ENCODE data around the gene USH1G.

Gene USH1G

GRCh38 chr17:74877592-74878548 is 45.2 kb downstream of the USH1G start:
- H2AFZ ChIP-seq (ENCODE audit: low read depth, low read length): no peak overlapping the region
- no peaks in the 10 kb centered on the region for H3K9me3 ChIP-seq (ENCODE audit: insufficient read depth, low read length)
- TF ChIP-seq EZH2phosphoT487 (IDR thresholded peaks at IDR 0.05; ENCODE audit: low read depth): no peak
- TF ChIP-seq, protein P1, sequence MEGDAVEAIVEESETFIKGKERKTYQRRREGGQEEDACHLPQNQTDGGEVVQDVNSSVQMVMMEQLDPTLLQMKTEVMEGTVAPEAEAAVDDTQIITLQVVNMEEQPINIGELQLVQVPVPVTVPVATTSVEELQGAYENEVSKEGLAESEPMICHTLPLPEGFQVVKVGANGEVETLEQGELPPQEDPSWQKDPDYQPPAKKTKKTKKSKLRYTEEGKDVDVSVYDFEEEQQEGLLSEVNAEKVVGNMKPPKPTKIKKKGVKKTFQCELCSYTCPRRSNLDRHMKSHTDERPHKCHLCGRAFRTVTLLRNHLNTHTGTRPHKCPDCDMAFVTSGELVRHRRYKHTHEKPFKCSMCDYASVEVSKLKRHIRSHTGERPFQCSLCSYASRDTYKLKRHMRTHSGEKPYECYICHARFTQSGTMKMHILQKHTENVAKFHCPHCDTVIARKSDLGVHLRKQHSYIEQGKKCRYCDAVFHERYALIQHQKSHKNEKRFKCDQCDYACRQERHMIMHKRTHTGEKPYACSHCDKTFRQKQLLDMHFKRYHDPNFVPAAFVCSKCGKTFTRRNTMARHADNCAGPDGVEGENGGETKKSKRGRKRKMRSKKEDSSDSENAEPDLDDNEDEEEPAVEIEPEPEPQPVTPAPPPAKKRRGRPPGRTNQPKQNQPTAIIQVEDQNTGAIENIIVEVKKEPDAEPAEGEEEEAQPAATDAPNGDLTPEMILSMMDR (IDR thresholded peaks at IDR 0.05; ENCODE audit: low read depth, low read length): no peak
- no peaks in the 10 kb centered on the region for H3K79me2 ChIP-seq (ENCODE audit: low read length)
- H3K4me2 ChIP-seq (ENCODE audit: low read length): no peak overlapping the region
- no peak overlapping the region for H3K27ac ChIP-seq (ENCODE audit: low read length)
- H3K27me3 ChIP-seq (ENCODE audit: low read depth, low read length): no peaks in the 10 kb centered on the region
- no peaks in the 10 kb centered on the region for H4K20me1 ChIP-seq (ENCODE audit: insufficient read depth, low read length)
- H3K4me3 ChIP-seq (ENCODE audit: low read length): no peak overlapping the region
- H3K9ac ChIP-seq (ENCODE audit: low read length): no peak overlapping the region
- H3K4me1 ChIP-seq (ENCODE audit: low read length): peaks cover 6% of the 10 kb centered on the region; the same call in 1 of the 2 replicates
- no peaks in the 10 kb centered on the region for H3K36me3 ChIP-seq (replicated peaks; ENCODE audit: low read depth, low read length)

- Histone ChIP-seq H3K4me2 (ENCODE audit: low read length) (no peak overlapping the region), H2AFZ (ENCODE audit: low read depth, low read length) (no peak overlapping the region), H3K79me2 (ENCODE audit: low read length) (no peaks in the 10 kb centered on the region), H3K4me1 (ENCODE audit: low read length) (peaks cover 18% of the 10 kb centered on the region; the same call in 1 of the 2 replicates), H4K20me1 (ENCODE audit: insufficient read depth, low read length) (no peaks in the 10 kb centered on the region), H3K9ac (ENCODE audit: low read length) (no peak overlapping the region), H3K36me3 (replicated peaks; ENCODE audit: low read depth, low read length) (no peaks in the 10 kb centered on the region), H3K4me3 (ENCODE audit: low read length) (no peak overlapping the region), H3K27me3 (ENCODE audit: low read depth, low read length) (no peaks in the 10 kb centered on the region), H3K9me3 (ENCODE audit: insufficient read depth, low read length) (no peaks in the 10 kb centered on the region), H3K27ac (ENCODE audit: low read length) (no peak overlapping the region)
- TF ChIP-seq, protein P1 (IDR thresholded peaks at IDR 0.05; ENCODE audit: low read depth, low read length): no peak
- no peak for TF ChIP-seq EZH2phosphoT487 (IDR thresholded peaks at IDR 0.05; ENCODE audit: low read depth)
These were observed 47.0 kb downstream of the USH1G start for GRCh38 chr17:74875977-74876593.

DNA sequence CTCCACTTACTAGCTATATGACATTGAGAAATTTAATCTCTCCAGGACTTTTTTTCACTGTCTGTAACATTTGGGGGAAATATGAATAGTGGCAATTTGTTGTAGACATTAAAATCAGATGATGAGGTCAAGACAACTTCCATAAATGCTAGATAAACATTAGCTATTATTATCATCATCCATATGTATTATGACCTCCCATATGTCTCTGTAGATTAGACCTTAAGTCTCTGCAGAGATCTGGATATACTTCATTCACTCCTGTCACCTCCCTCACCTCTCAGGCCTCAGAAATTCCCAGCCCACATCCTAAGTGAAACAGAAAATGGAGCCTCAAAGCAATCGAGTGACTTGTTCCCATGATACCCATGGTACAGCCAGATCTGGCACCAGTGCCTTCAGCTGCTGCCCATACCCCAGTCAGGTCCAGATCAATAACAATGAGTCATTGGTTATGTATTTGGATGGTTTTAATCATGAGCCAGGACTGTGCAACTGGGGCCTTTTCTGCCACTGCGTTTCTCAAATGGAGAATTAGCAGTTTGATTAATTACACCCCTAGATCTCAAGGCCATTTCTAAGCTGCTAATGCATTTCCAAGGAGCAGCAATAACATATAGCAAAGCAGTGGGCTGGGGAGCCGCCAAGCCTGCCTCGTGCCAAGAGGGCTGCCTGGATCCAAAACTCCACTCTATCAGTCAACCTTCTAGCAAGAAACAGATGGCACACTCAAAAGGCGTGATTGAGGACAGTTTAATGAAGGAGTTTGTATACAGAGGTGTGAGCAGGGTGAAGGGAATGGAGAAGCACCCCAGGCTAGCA is 47.7 kb downstream of the USH1G start:
- no peaks in the 10 kb centered on the region for H3K36me3 ChIP-seq (replicated peaks; ENCODE audit: low read depth, low read length)
- H3K9me3 ChIP-seq (ENCODE audit: insufficient read depth, low read length): no peaks in the 10 kb centered on the region
- no peak overlapping the region for H3K9ac ChIP-seq (ENCODE audit: low read length)
- H3K4me1 ChIP-seq (ENCODE audit: low read length): peaks cover 21% of the 10 kb centered on the region; the same call in 1 of the 2 replicates
- no peak overlapping the region for H3K4me2 ChIP-seq (ENCODE audit: low read length)
- H3K27me3 ChIP-seq (ENCODE audit: low read depth, low read length): no peaks in the 10 kb centered on the region
- H2AFZ ChIP-seq (ENCODE audit: low read depth, low read length): no peak overlapping the region
- H3K79me2 ChIP-seq (ENCODE audit: low read length): no peaks in the 10 kb centered on the region
- TF ChIP-seq EZH2phosphoT487 (IDR thresholded peaks at IDR 0.05; ENCODE audit: low read depth): no peak
- TF ChIP-seq, protein P1 (IDR thresholded peaks at IDR 0.05; ENCODE audit: low read depth, low read length): no peak
- no peak overlapping the region for H3K4me3 ChIP-seq (ENCODE audit: low read length)
- H3K27ac ChIP-seq (ENCODE audit: low read length): no peak overlapping the region
- no peaks in the 10 kb centered on the region for H4K20me1 ChIP-seq (ENCODE audit: insufficient read depth, low read length)
